K562 (cell line): ENCODE data around the gene NUP133.

ENCODE experiments used
- ATF3 ChIP-seq, 2 experiments: fragments of 450-650 bp in 1 of 2; sonication (generic) in 1 of 2; formaldehyde crosslinking in 1 of 2; IDR thresholded peaks in 1 of 2; conservative IDR thresholded peaks in 1 of 2; 2 replicates each; pipeline versions ENCODE4 v1.6.1 to v1.8.1; 2016 to 2023; ENCODE audit warnings: mild to moderate bottlenecking in 2 of 2, moderate library complexity in 2 of 2, inconsistent platforms in 1 of 2, missing genetic modification reagents in 1 of 2
- ATF4 ChIP-seq: fragments of 450-650 bp; formaldehyde crosslinking; IDR thresholded peaks from 2 replicates; pipeline ENCODE4 v1.4.0; 2022; ENCODE audit warnings: mild to moderate bottlenecking, moderate library complexity
- IRF9 ChIP-seq: fragments of 450-650 bp; IDR thresholded peaks from 2 replicates; pipeline ENCODE4 v1.6.1; 2016; ENCODE audit warnings: missing biosample characterization, missing genetic modification characterization
- MTF1 ChIP-seq: fragments of 250-450 bp; sonication (Bioruptor Pico); IDR thresholded peaks from 2 replicates; pipeline ENCODE4 v1.9.0; 2021; ENCODE audit warnings: moderate library complexity, mild to moderate bottlenecking, inconsistent platforms, borderline replicate concordance
- PCBP1 ChIP-seq: fragments of 200-400 bp; formaldehyde crosslinking; IDR thresholded peaks from 2 replicates; pipeline ENCODE4 v1.6.1; 2018; ENCODE audit warnings: mild to moderate bottlenecking, low read depth, low read length; ENCODE audit not compliant: poor library complexity, severe bottlenecking

GRCh38 chr1:229470406-229471043 lies 37.6 kb downstream of the NUP133 start:
- no peak for TF ChIP-seq MTF1
- no peak for TF ChIP-seq ATF4 (CRISPR knock-in tag)
- no peak for TF ChIP-seq IRF9 (tag)
- TF ChIP-seq ATF3 (IDR thresholded peaks at IDR 0.05): no peak
- TF ChIP-seq ATF3 (CRISPR knock-in tag; conservative IDR thresholded peaks at IDR 0.05): no peak
- TF ChIP-seq PCBP1: no peak
